ENCODE results near the gene ANKRD49.
"Not testable (repeated sequence)": the region's sequence is repeated elsewhere in the genome, so short reads cannot be mapped to it uniquely, and the experiment has no call there.

The ANKRD49 gene

DNA sequence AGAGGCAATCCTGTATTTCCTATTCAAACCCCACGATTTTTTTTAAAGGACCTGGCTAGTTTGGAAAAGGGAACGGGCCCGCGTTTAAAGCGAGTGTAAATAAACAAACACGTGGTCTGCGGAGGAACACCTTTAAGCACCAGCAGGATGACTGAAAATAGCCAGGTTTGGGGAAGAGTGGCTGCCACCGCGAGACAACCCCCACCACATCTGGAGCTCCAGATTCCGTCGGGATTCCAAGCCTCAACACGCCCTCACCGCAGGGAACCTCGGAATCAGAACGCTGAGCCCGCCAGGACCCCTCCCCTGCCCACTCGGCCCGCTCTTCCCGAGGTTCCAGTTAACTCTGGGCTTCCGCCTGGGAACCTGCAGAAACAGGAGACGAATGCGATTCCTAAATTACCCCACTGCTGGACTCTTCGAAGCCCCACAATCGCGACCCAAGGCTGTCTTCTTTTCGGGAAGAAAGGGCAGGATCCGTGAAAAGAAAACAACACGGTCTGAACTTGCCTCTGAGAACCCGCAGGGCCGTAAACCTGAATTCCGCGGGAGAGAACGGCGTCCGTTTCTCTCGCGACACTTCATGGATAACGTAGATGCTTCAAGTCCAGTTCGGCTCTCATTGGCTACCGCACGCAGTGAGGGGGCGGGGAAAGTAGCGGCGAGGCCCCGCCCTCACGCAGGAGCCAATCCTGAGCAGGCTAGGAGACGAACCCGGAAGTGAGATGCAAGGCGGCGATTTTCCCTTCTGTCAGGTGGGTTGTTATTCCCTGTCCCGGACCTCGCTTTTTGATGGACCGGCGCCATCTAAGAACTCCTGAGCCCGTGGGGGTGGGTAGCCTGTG, at the start of gene ANKRD49, which contains the start of gene MRE11:
ANKRD49 (plus strand) TSS at position 704 of the 845 bp plus-strand sequence. CDS start 2,710 bp downstream, outside the sequence.
MRE11 (minus strand) TSS at position 564 of the 845 bp plus-strand sequence. CDS start 1,043 bp downstream, outside the sequence.
- peak; percentile 100 for DNase-seq

DNA sequence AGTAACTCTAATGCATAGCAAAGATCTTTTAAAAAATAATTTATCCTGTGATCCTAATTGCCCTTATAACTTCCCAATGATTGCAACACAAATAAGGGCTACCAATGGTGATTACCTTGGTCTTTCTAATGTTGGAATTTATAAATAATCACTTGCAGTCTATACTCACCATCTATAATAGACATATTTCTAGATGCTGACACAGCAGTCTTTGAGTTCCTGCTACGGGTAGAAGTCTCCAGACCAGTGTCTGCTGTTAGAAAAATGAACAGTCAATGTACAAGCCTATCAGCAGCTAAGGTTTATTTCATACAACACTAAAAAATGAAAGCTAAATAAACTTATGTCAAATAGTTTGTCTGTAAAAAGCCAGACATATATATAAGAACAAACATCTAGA, 48.1 kb upstream of the ANKRD49 start:
- DNase-seq: no peak

DNA sequence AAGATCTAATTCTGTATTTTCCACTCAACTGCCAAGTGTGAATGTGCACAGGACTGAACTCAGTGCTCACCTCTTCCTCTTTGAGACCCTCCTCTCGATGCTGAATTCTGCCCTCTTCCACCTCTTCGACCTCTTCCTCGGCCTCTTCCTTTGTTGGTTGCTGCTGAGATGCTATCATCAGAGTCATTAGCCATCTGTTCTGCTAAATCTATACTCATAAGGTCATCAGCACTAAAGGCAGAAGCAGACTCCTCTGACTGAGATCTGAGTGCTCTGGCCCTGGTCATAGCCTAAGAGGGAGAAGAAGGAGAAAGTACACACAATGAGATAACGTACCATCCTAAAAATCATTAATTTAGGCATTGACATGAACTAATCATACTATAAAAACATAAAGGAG, 46.6 kb upstream of the ANKRD49 start:
- DNase-seq: no peak

DNA sequence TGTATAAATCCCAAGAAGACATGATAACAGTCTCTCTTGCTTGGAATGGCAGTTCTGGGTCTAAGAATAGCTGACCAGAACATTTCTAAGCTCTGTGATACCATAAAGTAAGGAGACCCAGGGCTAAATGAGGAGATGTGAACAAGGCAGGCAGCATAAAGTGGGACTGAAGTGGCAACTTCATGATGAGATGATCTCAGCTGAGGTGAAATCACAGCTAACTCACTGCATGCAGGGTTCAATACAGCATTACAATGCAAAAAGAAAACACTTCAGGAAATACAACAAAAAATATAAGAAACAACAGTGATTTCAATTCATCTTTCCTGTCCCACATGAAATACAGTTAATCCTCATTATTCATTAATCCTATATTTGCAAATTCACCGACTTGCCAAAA, 44.8 kb upstream of the ANKRD49 start:
- DNase-seq: no peak

- DNase-seq: peak; percentile 54 to 57
Observed at GRCh38 chr11:94449437-94449836, 44.3 kb upstream of the ANKRD49 start.

DNA sequence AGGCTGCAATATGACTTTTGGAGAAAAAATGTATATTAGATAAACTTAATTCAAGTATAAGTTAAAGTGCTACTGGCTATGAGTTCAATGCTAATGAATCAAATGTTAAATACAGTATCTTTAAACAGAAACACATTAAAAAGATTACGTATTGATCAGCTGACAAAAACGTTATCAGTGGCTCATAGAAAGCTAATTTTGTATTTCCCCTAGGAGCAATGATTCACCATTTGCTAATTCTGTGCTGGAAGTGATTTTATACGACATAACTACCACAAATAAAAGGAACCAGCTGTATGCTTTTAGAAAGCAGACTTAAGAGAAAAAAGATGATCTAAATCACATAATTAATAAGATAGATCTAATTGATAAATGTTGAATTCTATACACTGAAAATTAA, 43.7 kb upstream of the ANKRD49 start:
- DNase-seq: no peak

GRCh38 chr11:94452988-94453387, 40.8 kb upstream of the ANKRD49 start:
- DNase-seq: no peak

DNA sequence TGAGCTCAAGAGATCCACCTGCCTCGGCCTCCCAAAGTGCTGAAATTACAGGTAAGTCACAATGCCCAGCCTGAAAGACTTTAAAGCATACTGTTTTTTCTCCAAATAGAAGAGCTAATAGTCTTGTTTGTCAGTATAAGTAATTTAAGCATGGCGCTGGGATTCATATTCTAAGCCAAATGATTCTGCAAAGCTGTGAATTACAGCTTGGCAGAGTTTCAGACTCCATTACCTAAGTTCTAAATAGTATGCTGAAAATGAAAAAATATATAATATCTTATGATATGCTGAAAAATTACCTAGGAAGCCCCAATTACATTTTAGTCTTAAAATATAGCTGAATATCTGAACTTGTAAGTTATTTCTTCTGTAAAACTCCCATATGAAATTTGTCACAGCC, 39.5 kb upstream of the ANKRD49 start:
- no peak for DNase-seq

GRCh38 chr11:94455861-94456260, 37.9 kb upstream of the ANKRD49 start:
- DNase-seq: no peak

- no peak for DNase-seq
Observed at GRCh38 chr11:94457118-94458029, 36.4 kb upstream of the ANKRD49 start.

GRCh38 chr11:94459576-94459975, 34.2 kb upstream of the ANKRD49 start:
- no peak for DNase-seq

DNA sequence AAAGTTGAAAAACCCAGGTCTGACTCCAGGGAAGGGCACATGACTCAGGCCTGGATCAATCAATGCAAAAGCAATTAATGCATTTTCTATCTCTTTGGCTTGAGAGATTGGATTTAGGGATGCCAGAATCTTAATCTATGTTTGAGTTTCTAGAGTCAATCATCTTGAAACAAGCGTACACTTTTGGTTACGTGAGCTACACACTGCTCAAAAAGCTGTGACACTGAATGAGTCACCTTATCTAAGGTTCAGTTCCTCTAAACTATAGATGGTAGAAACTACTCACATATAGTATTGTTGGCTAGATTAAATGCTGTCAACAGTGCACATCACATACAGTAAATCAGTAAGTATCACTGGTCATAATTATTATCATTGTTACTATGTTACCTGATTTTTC, 24.4 kb upstream of the ANKRD49 start:
- DNase-seq: no peak

GRCh38 chr11:94472916-94473799, 20.6 kb upstream of the ANKRD49 start:
- no peak for DNase-seq

GRCh38 chr11:94477624-94478023, 16.2 kb upstream of the ANKRD49 start:
- no peak for DNase-seq

- no peak for DNase-seq
Observed at GRCh38 chr11:94481342-94481741, 12.4 kb upstream of the ANKRD49 start.

GRCh38 chr11:94486068-94486467, 7.7 kb upstream of the ANKRD49 start:
- no peak for DNase-seq

GRCh38 chr11:94494126-94494680, 419 bp downstream of the ANKRD49 start:
- no peak for DNase-seq

GRCh38 chr11:94500181-94500580, 6.4 kb downstream of the ANKRD49 start:
- no peak for DNase-seq

GRCh38 chr11:94501522-94501921, 7.7 kb downstream of the ANKRD49 start:
- no peak for DNase-seq

DNA sequence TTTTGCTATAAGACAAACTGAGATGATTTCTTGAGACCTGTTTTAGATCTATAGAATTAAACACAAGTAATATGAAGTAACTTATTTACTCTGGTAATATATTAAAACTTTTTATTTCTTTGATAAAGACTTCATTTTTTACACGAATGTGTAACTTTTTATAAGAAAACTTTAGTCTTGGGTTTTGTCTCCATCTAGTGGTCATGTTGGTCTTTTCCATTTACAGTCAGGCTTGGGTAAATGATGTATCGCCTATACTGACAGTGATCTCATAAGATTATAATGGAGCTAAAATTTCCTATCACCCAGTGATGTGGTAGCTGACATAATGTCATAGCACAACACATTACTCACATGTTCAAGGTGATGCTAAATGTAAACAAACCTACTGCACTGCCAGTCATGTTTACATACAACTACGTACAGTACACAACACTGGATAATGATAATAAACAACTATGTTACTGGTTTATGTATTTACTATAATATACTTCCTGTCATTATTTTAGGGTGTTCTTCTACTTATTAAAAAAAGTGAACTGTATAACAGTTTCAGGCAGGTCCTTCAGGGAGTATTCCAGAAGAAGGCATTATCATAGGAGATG, 11.0 kb downstream of the ANKRD49 start:
- peak; percentile 58 to 92 for DNase-seq

DNA sequence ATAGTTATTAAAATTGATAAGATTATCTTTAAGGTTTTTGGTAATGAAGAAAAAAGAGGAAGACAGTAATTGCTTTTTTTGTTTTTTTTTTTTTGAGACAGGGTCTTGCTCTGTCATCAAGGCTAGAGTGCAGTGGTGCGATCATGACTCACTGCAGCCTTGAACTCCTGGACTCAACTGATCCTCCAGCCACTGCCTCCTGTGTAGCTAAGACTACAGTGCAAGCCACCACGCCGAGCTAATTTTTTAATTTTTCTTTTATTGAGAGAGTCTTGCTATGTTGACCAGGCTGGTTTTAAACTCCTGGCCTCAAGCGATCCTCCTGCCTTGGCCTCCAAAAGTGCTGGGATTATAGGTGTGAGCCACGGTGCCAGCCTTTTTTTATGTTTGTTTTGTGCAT, 12.7 kb downstream of the ANKRD49 start:
- not testable (repeated sequence) for DNase-seq

DNA sequence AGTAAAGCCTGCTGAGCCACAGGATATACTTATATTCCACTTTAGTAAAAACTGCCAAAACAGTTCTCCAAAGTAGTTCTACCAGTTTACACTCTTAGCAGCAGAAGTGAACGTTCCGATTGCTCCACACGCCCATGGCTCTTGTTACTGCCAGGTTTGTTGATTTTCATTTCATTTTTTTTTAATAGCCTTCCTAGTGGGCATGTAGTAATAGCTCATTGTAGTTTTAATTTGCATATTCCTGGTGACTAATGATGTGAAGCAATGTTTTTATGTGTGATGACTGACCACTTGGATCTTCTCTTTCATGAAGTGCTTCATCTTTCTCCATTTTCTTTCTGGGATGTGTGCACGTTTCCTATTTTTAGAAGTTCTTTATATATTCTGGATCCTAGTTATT, 13.7 kb downstream of the ANKRD49 start:
- DNase-seq: no peak

Data from SW 1271 (cell line).